Adrenal gland (tissue), 12 donors: Measurements from ENCODE around the gene RERG. TPM values are rescaled to one million over a fixed set of nuclear protein-coding genes. Genes with fewer than 3 reads are reported as not detected.

Experiments used
- DNase-seq, 7 donors: peaks; one replicate each; pipeline ENCODE4 v3.0.0-alpha.2; 2019 to 2020
- H3K27ac ChIP-seq, 5 donors: fragments of 200-600 bp; sonication (generic) in 4 of 5; 1 replicate in 3 of 5; 2 replicates in 2 of 5; pipeline versions ENCODE4 v1.5.1 to v1.8.0; 2016 to 2020; ENCODE audit warnings: mild to moderate bottlenecking in 1 of 5
- H3K27me3 ChIP-seq: fragments of 200-600 bp; 2 replicates; pipeline ENCODE4 v1.8.0; 2021
- H3K36me3 ChIP-seq, 2 donors: fragments of 200-600 bp; replicated peaks in 1 of 2; 1 replicate in 1 of 2; 2 replicates in 1 of 2; pipeline versions ENCODE4 v1.5.1 to v1.8.0; 2018 to 2022
- H3K4me1 ChIP-seq, 2 donors: fragments of 200-600 bp; replicated peaks in 1 of 2; 1 replicate in 1 of 2; 2 replicates in 1 of 2; pipeline versions ENCODE4 v1.5.1 to v1.8.0; 2018 to 2021
- H3K4me3 ChIP-seq, 4 donors: fragments of 200-600 bp; sonication (generic) in 3 of 4; one replicate each; pipeline ENCODE4 v1.5.1; 2016 to 2018
- H3K9me3 ChIP-seq, 3 donors: fragments of 200-600 bp; sonication (generic) in 1 of 3; replicated peaks in 1 of 3; 1 replicate in 2 of 3; 2 replicates in 1 of 3; pipeline versions ENCODE4 v1.5.1 to v1.8.0; 2016 to 2021
- CTCF ChIP-seq, 6 experiments: fragments of 450-650 bp in 4 of 6; fragments of 200-600 bp in 2 of 6; sonication (generic) in 1 of 6; IDR thresholded peaks; 1 replicate in 5 of 6; 2 replicates in 1 of 6; pipeline versions ENCODE4 v1.5.1 to v1.8.0; 2016 to 2021; ENCODE audit warnings: antibody characterized with exemption in 6 of 6, mild to moderate bottlenecking in 2 of 6, moderate library complexity in 1 of 6
- POLR2A ChIP-seq, 2 donors: fragments of 450-650 bp; IDR thresholded peaks; one replicate each; pipeline ENCODE4 v1.6.1; 2017; ENCODE audit warnings: antibody characterized with exemption in 2 of 2, mild to moderate bottlenecking in 2 of 2, moderate library complexity in 1 of 2
- WGBS, 4 donors: extraction: QIAGEN DNeasy Blood & Tissue Kit in 2 of 4; methylation state at CpG; one replicate each; pipeline versions ENCODE4 v1.1.5 to v1.1.7; 2013 to 2017; 5-methylcytosine and 5-hydroxymethylcytosine counted together
- intact Hi-C, 2 donors: fragments of 100-400 bp; cut with DNase I; formaldehyde crosslinking; loops; one replicate each; pipeline versions ENCODE4 v1.14.1 to v1.15.0; 2022 to 2023
- polyA plus RNA-seq, 3 donors: library from polyadenylated mRNA; stranded (reverse); fragments of 200-250 nt in 2 of 3; fragments of 350-450 nt in 1 of 3; fragmentation: Illumina TruSeq in 1 of 3; extraction: RNeasy Lipid Tissue Mini Kit (QIAGEN cat#74804) in 1 of 3; gene quantifications; one replicate each; pipeline ENCODE4 v1.2.3, GENCODE V29; 2013 to 2014
- total RNA-seq, 9 donors: library from RNA; depleted of rRNA in 4 of 9; stranded (reverse); fragments of >200 nt in 4 of 9; fragments of 120-200 nt in 1 of 9; fragmentation: NEBNext Ultra II Directional in 1 of 9; extraction: Animal tissue kit (Norgen Biotek cat#: 25700) in 1 of 9; gene quantifications; one replicate each; pipeline versions ENCODE4 v1.1.0 to v1.2.4, GENCODE V29; 2013 to 2023
- donor health status: healthy with polysubstance abuse.
- donor health status: Bipolar disorder and iron deficiency.
- donor health status: DM: yes; HTN: yes; CAD: no.
- donor health status: DM: no; HTN: no; CAD: no.
- donor health status: DM: no; HTN: no; CAD: no.
- donor health status: DM: yes; HTN: yes; CAD: no.

RERG gene
- total and polyA plus RNA-seq, 12 donors: 12.9 to 146 (median 46.6) TPM

GRCh38 chr12:15158083-15158482 lies 63.1 kb downstream of the RERG start:
- Histone ChIP-seq H3K27me3 (no peaks in the 10 kb centered on the region), H3K4me3 (no peak overlapping the region), H3K4me1 (peaks cover 29 to 44% of the 10 kb centered on the region in 2 donors), H3K9me3 (no peaks in the 10 kb centered on the region), H3K27ac (peak overlapping the region in 2 of 5 donors; percentile 50 to 62), H3K36me3 (no peaks in the 10 kb centered on the region)
- intact Hi-C loops: no loop called here
- 55 to 73% (median 65%) methylated on average over 3 of the region's 3 CpGs for WGBS, 4 donors
- TF ChIP-seq POLR2A (IDR thresholded peaks at IDR 0.05) (no peak), CTCF (IDR thresholded peaks at IDR 0.05) (no peak)
- DNase-seq: peak in 1 of 7 donors; percentile 20

- no peak for DNase-seq
- peak overlapping the region in 4 of 5 donors; percentile 11 to 72 (median 42) for H3K27ac ChIP-seq
- no peaks in the 10 kb centered on the region for H3K27me3 ChIP-seq
- H3K36me3 ChIP-seq: no peaks in the 10 kb centered on the region
- no peaks in the 10 kb centered on the region for H3K9me3 ChIP-seq
- no peak overlapping the region for H3K4me3 ChIP-seq
- H3K4me1 ChIP-seq: peaks cover 29 to 44% of the 10 kb centered on the region in 2 donors
- intact Hi-C loops: no loop called here
- TF ChIP-seq POLR2A (IDR thresholded peaks at IDR 0.05): no peak
- TF ChIP-seq CTCF (IDR thresholded peaks at IDR 0.05): no peak
- 14 to 27% (median 22%) methylated on average over 2 of the region's 2 CpGs for WGBS, 4 donors
Measured at GRCh38 chr12:15157269-15157671, 63.9 kb downstream of the RERG start.

GRCh38 chr12:15155271-15155670 lies 65.9 kb downstream of the RERG start:
- DNase-seq: peak in 5 of 7 donors; percentile 34 to 63 (median 54)
- H3K27ac ChIP-seq: peak overlapping the region in 2 of 5 donors; percentile 28 to 69
- intact Hi-C loops: no loop called here
- TF ChIP-seq CTCF (IDR thresholded peaks at IDR 0.05) (no peak), POLR2A (IDR thresholded peaks at IDR 0.05) (no peak)
- peaks cover 32 to 49% of the 10 kb centered on the region in 2 donors for H3K4me1 ChIP-seq
- H3K4me3 ChIP-seq: no peak overlapping the region
- H3K27me3 ChIP-seq: no peaks in the 10 kb centered on the region
- no peaks in the 10 kb centered on the region for H3K36me3 ChIP-seq
- 35 to 95% (median 47%) methylated on average over 1 of the region's 1 CpG for WGBS, 4 donors
- no peaks in the 10 kb centered on the region for H3K9me3 ChIP-seq

- WGBS, 4 donors: 52 to 73% (median 69%) methylated on average over 3 of the region's 3 CpGs
- intact Hi-C loops: no loop called here
- Histone ChIP-seq H3K27ac (peak overlapping the region in 3 of 5 donors; percentile 21 to 57 (median 53)), H3K4me1 (peaks cover 32 to 49% of the 10 kb centered on the region in 2 donors), H3K4me3 (no peak overlapping the region), H3K27me3 (no peaks in the 10 kb centered on the region), H3K9me3 (no peaks in the 10 kb centered on the region), H3K36me3 (no peaks in the 10 kb centered on the region)
- TF ChIP-seq POLR2A (IDR thresholded peaks at IDR 0.05) (no peak), CTCF (IDR thresholded peaks at IDR 0.05) (no peak)
- no peak for DNase-seq
Measured at GRCh38 chr12:15154103-15154502, 67.1 kb downstream of the RERG start.
